ENCODE measurements around the gene SULT4A1. TPM values are rescaled to one million over a fixed set of nuclear protein-coding genes. Genes with fewer than 3 reads are reported as not detected.
"Not testable (repeated sequence)": the region's sequence is repeated elsewhere in the genome, so short reads cannot be mapped to it uniquely, and the experiment has no call there.

The SULT4A1 gene
- total and polyA plus RNA-seq, 10 of the 15 experiments (the other 5 are each of a cell fraction or from before 2014, with no cell fraction given), result not detected

- 12% methylated on average over 11 of the region's 12 CpGs for WGBS (ENCODE audit: insufficient coverage, insufficient replicate concordance, low lambda C conversion rate, missing lambda C conversion rate)
- DNase-seq (ENCODE audit: low read depth, low spot score); H2AFZ ChIP-seq (ENCODE audit: control insufficient read depth, low read depth, low read length); H3K27ac ChIP-seq (ENCODE audit: control insufficient read depth, insufficient read depth); ATAC-seq; H3K36me3 ChIP-seq (ENCODE audit: control insufficient read depth in 2 of 2, insufficient read depth in 2 of 2, low read length in 1 of 2); BruUV-seq (replicated peaks); CTCF ChIA-PET; POLR2A ChIA-PET; FAIRE-seq; H3K4me2 ChIP-seq (ENCODE audit: control insufficient read depth, insufficient read depth); H3K79me2 ChIP-seq (ENCODE audit: control insufficient read depth, insufficient read depth, low read length); RAD21 ChIA-PET (ENCODE audit: unreplicated experiment); H3K4me3 ChIP-seq; H3K9ac ChIP-seq (ENCODE audit: control insufficient read depth, insufficient read depth, low read length); SMC1A ChIA-PET (ENCODE audit: uncharacterized antibody, unreplicated experiment); intact Hi-C loops (cut with micrococcal nuclease; ENCODE audit: unreplicated experiment); H3K27me3 ChIP-seq (replicated peaks in 1 of 2; ENCODE audit: control insufficient read depth in 2 of 2, insufficient read depth in 2 of 2, low read length in 1 of 2); H4K20me1 ChIP-seq (ENCODE audit: control insufficient read depth, insufficient read depth); in situ Hi-C loops (cut with MboI); H3K9me3 ChIP-seq (replicated peaks; ENCODE audit: control insufficient read depth, insufficient read depth, low read length); H3K4me1 ChIP-seq (ENCODE audit: control insufficient read depth, insufficient read depth, low read length): not testable (repeated sequence)
- peak in 2 of 3 experiments; percentile 16 to 20; a peak in 1 of 6 replicates for TF ChIP-seq CTCF (IDR thresholded peaks at IDR 0.05 in 2 of 3, conservative IDR thresholded peaks at IDR 0.05 in 1 of 3; ENCODE audit: control insufficient read depth in 2 of 3, extremely low read depth in 1 of 3, insufficient read depth in 1 of 3, low read depth in 3 of 3, low read length in 3 of 3)
These were observed 42.1 kb upstream of the SULT4A1 start for GRCh38 chr22:43904412-43904811.

- DNase-seq (ENCODE audit: low read depth, low spot score); H2AFZ ChIP-seq (ENCODE audit: control insufficient read depth, low read depth, low read length); POLR2A ChIA-PET; in situ Hi-C loops (cut with MboI); H3K27me3 ChIP-seq (replicated peaks in 1 of 2; ENCODE audit: control insufficient read depth in 2 of 2, insufficient read depth in 2 of 2, low read length in 1 of 2); H3K36me3 ChIP-seq (ENCODE audit: control insufficient read depth in 2 of 2, insufficient read depth in 2 of 2, low read length in 1 of 2); ATAC-seq; H3K27ac ChIP-seq (ENCODE audit: control insufficient read depth, insufficient read depth); H3K79me2 ChIP-seq (ENCODE audit: control insufficient read depth, insufficient read depth, low read length); H3K4me2 ChIP-seq (ENCODE audit: control insufficient read depth, insufficient read depth); H3K4me3 ChIP-seq; H3K9me3 ChIP-seq (replicated peaks; ENCODE audit: control insufficient read depth, insufficient read depth, low read length); RAD21 ChIA-PET (ENCODE audit: unreplicated experiment); FAIRE-seq; BruUV-seq (replicated peaks); H3K4me1 ChIP-seq (ENCODE audit: control insufficient read depth, insufficient read depth, low read length); H3K9ac ChIP-seq (ENCODE audit: control insufficient read depth, insufficient read depth, low read length); H4K20me1 ChIP-seq (ENCODE audit: control insufficient read depth, insufficient read depth); intact Hi-C loops (cut with micrococcal nuclease; ENCODE audit: unreplicated experiment): not testable (repeated sequence)
- ChIA-PET CTCF (interaction anchor here (0.8 kb wide), 1 partner anchor 18 kb away, joined by 3 read pairs; no protein-coding TSS in a partner anchor), SMC1A (ENCODE audit: uncharacterized antibody, unreplicated experiment) (interaction anchor here (0.9 kb wide), 1 partner anchor 11 kb away, joined by 3 read pairs; no protein-coding TSS in a partner anchor)
- 47% methylated on average over 11 of the region's 12 CpGs for WGBS (ENCODE audit: insufficient coverage, insufficient replicate concordance, low lambda C conversion rate, missing lambda C conversion rate)
These were observed 40.7 kb upstream of the SULT4A1 start for GRCh38 chr22:43903033-43903432.

Measured in GM12878 (cell line).